Activated naive CD4-positive, alpha-beta T cell treated with anti-CD3 and anti-CD28 coated beads for 36 hours (primary cell): Measurements from ENCODE around the gene GAREM1. TPM values are rescaled to one million over a fixed set of nuclear protein-coding genes. Genes with fewer than 3 reads are reported as not detected.

ENCODE experiments used
- CTCF ChIA-PET: fragments of 350-600 bp; sonication (Branson Sonifier 250); formaldehyde crosslinking; loops from one replicate; lab custom pipeline; 2021; ENCODE audit warnings: antibody characterized with exemption; lab: Charles Lee
- DNase-seq: peaks from one replicate; pipeline ENCODE4 v3.0.0-alpha.2; 2020
- H3K27ac Mint-ChIP-seq: one replicate; pipeline ENCODE4 v1.8.0; 2021; ENCODE audit warnings: mild to moderate bottlenecking, mixed read lengths
- H3K27me3 Mint-ChIP-seq: one replicate; pipeline ENCODE4 v1.8.0; 2021; ENCODE audit warnings: low read depth, mixed read lengths
- H3K36me3 Mint-ChIP-seq: one replicate; pipeline ENCODE4 v1.8.0; 2021; ENCODE audit warnings: low read depth, mixed read lengths
- H3K4me1 Mint-ChIP-seq: one replicate; pipeline ENCODE4 v1.8.0; 2021; ENCODE audit warnings: low read depth, mixed read lengths
- H3K4me3 Mint-ChIP-seq: one replicate; pipeline ENCODE4 v1.8.0; 2021; ENCODE audit warnings: mild to moderate bottlenecking, moderate library complexity, mixed read lengths
- H3K9me3 Mint-ChIP-seq: one replicate; pipeline ENCODE4 v1.8.0; 2021; ENCODE audit warnings: mixed read lengths
- intact Hi-C: fragments of 100-400 bp; cut with micrococcal nuclease; formaldehyde crosslinking; loops from one replicate; pipeline ENCODE4 v1.15.1; 2023
- total RNA-seq, 2 experiments: library from RNA; stranded (reverse); gene quantifications; one replicate each; pipeline ENCODE4 v1.2.3, GENCODE V29; 2021

Gene GAREM1
- total RNA-seq, 2 experiments from 2014 or later = 0.31 to 0.35 TPM

- Mint-ChIP-seq H3K27me3 (peaks cover 22% of the 10 kb centered on the region), H3K27ac (no peak overlapping the region), H3K4me1 (no peaks in the 10 kb centered on the region), H3K9me3 (no peaks in the 10 kb centered on the region), H3K4me3 (no peak overlapping the region), H3K36me3 (no peaks in the 10 kb centered on the region)
- no peak for DNase-seq
- CTCF ChIA-PET = interaction anchor here (1.1 to 1.5 kb wide), 2 partner anchors 13 to 276 kb away, joined by 4 to 9 read pairs; no protein-coding TSS in a partner anchor
- intact Hi-C loops = no loop called here
These were observed 194.4 kb downstream of the GAREM1 start for GRCh38 chr18:32276256-32276655.

GRCh38 chr18:32275221-32275620 lies 195.5 kb downstream of the GAREM1 start:
- no peak overlapping the region for H3K4me3 Mint-ChIP-seq
- H3K27me3 Mint-ChIP-seq = peaks cover 22% of the 10 kb centered on the region
- no peaks in the 10 kb centered on the region for H3K9me3 Mint-ChIP-seq
- H3K36me3 Mint-ChIP-seq = no peaks in the 10 kb centered on the region
- CTCF ChIA-PET = interaction anchor here (1.1 to 2.7 kb wide), 2 partner anchors 277 kb away, joined by 4 to 14 read pairs; no protein-coding TSS in a partner anchor
- no peaks in the 10 kb centered on the region for H3K4me1 Mint-ChIP-seq
- DNase-seq = no peak
- no peak overlapping the region for H3K27ac Mint-ChIP-seq
- intact Hi-C loops = no loop called here

- no peaks in the 10 kb centered on the region for H3K4me1 Mint-ChIP-seq
- DNase-seq = no peak
- H3K4me3 Mint-ChIP-seq = no peak overlapping the region
- CTCF ChIA-PET = interaction anchor here (2.7 kb wide), 1 partner anchor 278 kb away, joined by 14 read pairs; no protein-coding TSS in a partner anchor
- H3K27me3 Mint-ChIP-seq = peaks cover 22% of the 10 kb centered on the region
- H3K9me3 Mint-ChIP-seq = no peaks in the 10 kb centered on the region
- intact Hi-C loops = no loop called here
- no peaks in the 10 kb centered on the region for H3K36me3 Mint-ChIP-seq
- no peak overlapping the region for H3K27ac Mint-ChIP-seq
These were observed 196.4 kb downstream of the GAREM1 start for GRCh38 chr18:32274307-32274706.

GRCh38 chr18:32271672-32272208 lies 198.9 kb downstream of the GAREM1 start:
- peak; percentile 44 for DNase-seq
- Mint-ChIP-seq H3K4me1 (no peaks in the 10 kb centered on the region), H3K9me3 (no peaks in the 10 kb centered on the region), H3K4me3 (no peak overlapping the region), H3K36me3 (no peaks in the 10 kb centered on the region), H3K27me3 (peaks cover 11% of the 10 kb centered on the region), H3K27ac (no peak overlapping the region)
- CTCF ChIA-PET = interaction anchor here (0.6 to 3.0 kb wide), 21 partner anchors 8 to 289 kb away, joined by 3 to 27 read pairs (median 5); partner anchors contain the start of gene GAREM1
- intact Hi-C loops = loop anchor here (1.0 kb wide), 3 partner anchors 113 to 281 kb away; no protein-coding TSS in a partner anchor

GRCh38 chr18:32270341-32270740 lies 200.3 kb downstream of the GAREM1 start:
- no peak for DNase-seq
- CTCF ChIA-PET = interaction anchor here (0.8 to 1.8 kb wide), 4 partner anchors 9 to 287 kb away, joined by 3 to 7 read pairs (median 4); no protein-coding TSS in a partner anchor
- Mint-ChIP-seq H3K36me3 (no peaks in the 10 kb centered on the region), H3K9me3 (no peaks in the 10 kb centered on the region), H3K4me3 (no peak overlapping the region), H3K27ac (no peak overlapping the region), H3K4me1 (no peaks in the 10 kb centered on the region), H3K27me3 (peaks cover 3% of the 10 kb centered on the region)
- intact Hi-C loops = no loop called here

GRCh38 chr18:32267463-32267862 lies 203.2 kb downstream of the GAREM1 start:
- Mint-ChIP-seq H3K4me1 (no peaks in the 10 kb centered on the region), H3K27me3 (no peaks in the 10 kb centered on the region), H3K4me3 (no peak overlapping the region), H3K36me3 (no peaks in the 10 kb centered on the region), H3K9me3 (no peaks in the 10 kb centered on the region), H3K27ac (no peak overlapping the region)
- CTCF ChIA-PET = interaction anchor here (1.5 kb wide), 1 partner anchor 110 kb away, joined by 3 read pairs; no protein-coding TSS in a partner anchor
- DNase-seq = no peak
- intact Hi-C loops = no loop called here

- no peaks in the 10 kb centered on the region for H3K9me3 Mint-ChIP-seq
- peaks cover 2% of the 10 kb centered on the region for H3K27me3 Mint-ChIP-seq
- H3K4me1 Mint-ChIP-seq = no peaks in the 10 kb centered on the region
- intact Hi-C loops = no loop called here
- H3K36me3 Mint-ChIP-seq = no peaks in the 10 kb centered on the region
- CTCF ChIA-PET = interaction anchor here (0.6 kb wide), 1 partner anchor 87 kb away, joined by 3 read pairs; no protein-coding TSS in a partner anchor
- no peak for DNase-seq
- H3K27ac Mint-ChIP-seq = no peak overlapping the region
- no peak overlapping the region for H3K4me3 Mint-ChIP-seq
These were observed 206.3 kb downstream of the GAREM1 start for GRCh38 chr18:32264401-32264800.

- CTCF ChIA-PET = no interaction called here
- no peak overlapping the region for H3K27ac Mint-ChIP-seq
- H3K36me3 Mint-ChIP-seq = no peaks in the 10 kb centered on the region
- no peak overlapping the region for H3K4me3 Mint-ChIP-seq
- H3K4me1 Mint-ChIP-seq = no peaks in the 10 kb centered on the region
- H3K27me3 Mint-ChIP-seq = peaks cover 14% of the 10 kb centered on the region
- intact Hi-C loops = no loop called here
- DNase-seq = no peak
- H3K9me3 Mint-ChIP-seq = no peaks in the 10 kb centered on the region
These were observed 208.6 kb downstream of the GAREM1 start for GRCh38 chr18:32262092-32262491.

- Mint-ChIP-seq H3K27ac (no peak overlapping the region), H3K36me3 (no peaks in the 10 kb centered on the region), H3K4me1 (no peaks in the 10 kb centered on the region), H3K4me3 (no peak overlapping the region), H3K27me3 (peaks cover 22% of the 10 kb centered on the region), H3K9me3 (no peaks in the 10 kb centered on the region)
- intact Hi-C loops = no loop called here
- CTCF ChIA-PET = interaction anchor here (0.6 to 1.6 kb wide), 3 partner anchors 10 to 479 kb away, joined by 3 to 5 read pairs (median 5); no protein-coding TSS in a partner anchor
- no peak for DNase-seq
These were observed 209.7 kb downstream of the GAREM1 start for GRCh38 chr18:32261003-32261402.

GRCh38 chr18:32259553-32259952 lies 211.1 kb downstream of the GAREM1 start:
- H3K27me3 Mint-ChIP-seq = peaks cover 29% of the 10 kb centered on the region
- H3K9me3 Mint-ChIP-seq = no peaks in the 10 kb centered on the region
- CTCF ChIA-PET = interaction anchor here (0.8 to 1.6 kb wide), 3 partner anchors 12 to 212 kb away, joined by 3 to 7 read pairs (median 5); no protein-coding TSS in a partner anchor
- H3K27ac Mint-ChIP-seq = no peak overlapping the region
- no peak for DNase-seq
- intact Hi-C loops = no loop called here
- no peaks in the 10 kb centered on the region for H3K36me3 Mint-ChIP-seq
- H3K4me1 Mint-ChIP-seq = no peaks in the 10 kb centered on the region
- no peak overlapping the region for H3K4me3 Mint-ChIP-seq

GRCh38 chr18:32258558-32259204 lies 212.0 kb downstream of the GAREM1 start:
- H3K4me1 Mint-ChIP-seq = no peaks in the 10 kb centered on the region
- no peaks in the 10 kb centered on the region for H3K9me3 Mint-ChIP-seq
- CTCF ChIA-PET = interaction anchor here (0.8 to 1.6 kb wide), 2 partner anchors 13 to 213 kb away, joined by 3 to 7 read pairs; no protein-coding TSS in a partner anchor
- H3K4me3 Mint-ChIP-seq = no peak overlapping the region
- intact Hi-C loops = no loop called here
- H3K36me3 Mint-ChIP-seq = no peaks in the 10 kb centered on the region
- no peak overlapping the region for H3K27ac Mint-ChIP-seq
- peaks cover 29% of the 10 kb centered on the region for H3K27me3 Mint-ChIP-seq
- DNase-seq = no peak

- CTCF ChIA-PET = no interaction called here
- no peak overlapping the region for H3K4me3 Mint-ChIP-seq
- no peak overlapping the region for H3K27ac Mint-ChIP-seq
- no peaks in the 10 kb centered on the region for H3K4me1 Mint-ChIP-seq
- H3K9me3 Mint-ChIP-seq = no peaks in the 10 kb centered on the region
- peaks cover 29% of the 10 kb centered on the region for H3K27me3 Mint-ChIP-seq
- no peaks in the 10 kb centered on the region for H3K36me3 Mint-ChIP-seq
- intact Hi-C loops = no loop called here
- DNase-seq = no peak
These were observed 212.5 kb downstream of the GAREM1 start for GRCh38 chr18:32258148-32258547.
